ENCODE results near the gene STARD10. TPM values are rescaled to one million over a fixed set of nuclear protein-coding genes. Genes with fewer than 3 reads are reported as not detected.
A peak's percentile ranks its signal among the peaks of the same experiment; 100 is the strongest.

Gene STARD10
- total RNA-seq, 2 experiments from 2014 or later = 8.1 to 8.6 TPM

DNA sequence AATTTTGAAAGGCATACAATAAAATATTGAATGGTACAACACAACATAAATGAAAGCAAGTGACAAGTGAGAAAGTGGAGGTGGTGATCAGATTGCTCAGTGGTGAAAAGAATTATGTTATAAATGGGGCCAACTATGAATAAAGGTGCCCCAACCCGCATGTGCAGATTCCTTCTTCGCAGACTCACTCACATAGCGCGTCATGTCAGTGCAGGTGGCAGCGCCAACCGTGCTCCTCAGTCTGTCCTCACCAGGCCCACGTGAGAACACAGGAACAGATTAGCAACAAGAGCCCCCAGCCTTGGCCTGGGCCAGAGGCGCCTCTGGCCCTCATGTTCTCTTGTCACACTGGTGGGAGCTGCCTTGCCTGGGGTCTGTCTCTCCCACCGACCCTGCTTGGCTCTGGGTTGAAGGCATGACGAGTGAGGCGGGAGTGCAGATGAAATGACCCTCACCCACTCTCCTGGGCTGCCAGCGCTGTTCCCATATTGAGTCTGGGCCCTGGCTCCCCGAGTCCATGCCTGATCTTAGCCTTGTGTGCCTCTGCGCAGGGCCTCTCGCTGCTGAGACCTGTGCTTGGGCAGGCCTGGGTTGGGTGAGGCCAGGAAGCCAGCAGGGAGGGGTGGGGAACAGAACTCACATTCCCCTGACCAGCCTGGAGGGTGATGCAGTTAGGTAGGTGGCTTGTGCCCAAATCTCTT is 26.7 kb upstream of the STARD10 start:
- H3K27ac Mint-ChIP-seq = no peak overlapping the region
- ChIA-PET POLR2A (interaction anchor here (0.8 kb wide), 1 partner anchor 38 kb away, joined by 3 read pairs; no protein-coding TSS in a partner anchor), CTCF (no interaction called here)
- DNase-seq = no peak
- no peaks in the 10 kb centered on the region for H3K9me3 Mint-ChIP-seq
- no peaks in the 10 kb centered on the region for H3K27me3 Mint-ChIP-seq
- peaks cover 23% of the 10 kb centered on the region for H3K4me1 Mint-ChIP-seq (ENCODE audit: low read depth)
- TF ChIP-seq, protein P1, sequence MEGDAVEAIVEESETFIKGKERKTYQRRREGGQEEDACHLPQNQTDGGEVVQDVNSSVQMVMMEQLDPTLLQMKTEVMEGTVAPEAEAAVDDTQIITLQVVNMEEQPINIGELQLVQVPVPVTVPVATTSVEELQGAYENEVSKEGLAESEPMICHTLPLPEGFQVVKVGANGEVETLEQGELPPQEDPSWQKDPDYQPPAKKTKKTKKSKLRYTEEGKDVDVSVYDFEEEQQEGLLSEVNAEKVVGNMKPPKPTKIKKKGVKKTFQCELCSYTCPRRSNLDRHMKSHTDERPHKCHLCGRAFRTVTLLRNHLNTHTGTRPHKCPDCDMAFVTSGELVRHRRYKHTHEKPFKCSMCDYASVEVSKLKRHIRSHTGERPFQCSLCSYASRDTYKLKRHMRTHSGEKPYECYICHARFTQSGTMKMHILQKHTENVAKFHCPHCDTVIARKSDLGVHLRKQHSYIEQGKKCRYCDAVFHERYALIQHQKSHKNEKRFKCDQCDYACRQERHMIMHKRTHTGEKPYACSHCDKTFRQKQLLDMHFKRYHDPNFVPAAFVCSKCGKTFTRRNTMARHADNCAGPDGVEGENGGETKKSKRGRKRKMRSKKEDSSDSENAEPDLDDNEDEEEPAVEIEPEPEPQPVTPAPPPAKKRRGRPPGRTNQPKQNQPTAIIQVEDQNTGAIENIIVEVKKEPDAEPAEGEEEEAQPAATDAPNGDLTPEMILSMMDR (IDR thresholded peaks at IDR 0.05) = no peak
- no peak overlapping the region for H3K4me3 Mint-ChIP-seq
- intact Hi-C loops (cut with micrococcal nuclease) = no loop called here
- no peak for ATAC-seq
- H3K36me3 Mint-ChIP-seq (ENCODE audit: low read depth) = peaks cover 40% of the 10 kb centered on the region

DNA sequence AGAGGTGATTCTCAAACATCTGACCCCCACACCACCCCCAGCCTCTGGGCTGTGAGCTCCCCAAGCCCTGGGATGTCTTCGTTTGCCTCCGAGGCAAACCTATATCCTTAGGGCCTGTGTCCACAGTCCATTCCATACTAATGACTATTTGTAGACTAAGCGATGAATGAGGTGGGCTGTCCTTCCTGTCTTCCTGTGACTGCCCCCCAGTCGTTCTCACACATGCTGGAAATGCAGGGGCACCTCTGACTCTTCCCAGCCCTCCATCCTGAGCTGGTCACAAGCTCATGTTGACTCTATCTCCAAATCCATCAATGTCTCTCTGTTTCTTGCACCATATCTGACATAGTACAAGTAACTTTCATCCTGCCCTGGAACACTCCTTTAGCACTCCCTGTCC is 25.1 kb upstream of the STARD10 start:
- Mint-ChIP-seq H3K4me3 (no peak overlapping the region), H3K9me3 (no peaks in the 10 kb centered on the region), H3K27ac (no peak overlapping the region), H3K36me3 (ENCODE audit: low read depth) (peaks cover 39% of the 10 kb centered on the region), H3K27me3 (no peaks in the 10 kb centered on the region), H3K4me1 (ENCODE audit: low read depth) (peaks cover 23% of the 10 kb centered on the region)
- TF ChIP-seq, protein P1 (IDR thresholded peaks at IDR 0.05) = no peak
- DNase-seq = no peak
- intact Hi-C loops (cut with micrococcal nuclease) = no loop called here
- CTCF ChIA-PET = interaction anchor here (0.7 to 1.3 kb wide), 2 partner anchors 9 to 26 kb away, joined by 3 to 4 read pairs; no protein-coding TSS in a partner anchor
- ATAC-seq = no peak
- POLR2A ChIA-PET = interaction anchor here (1.3 kb wide), 1 partner anchor 9 kb away, joined by 6 read pairs; no protein-coding TSS in a partner anchor

DNA sequence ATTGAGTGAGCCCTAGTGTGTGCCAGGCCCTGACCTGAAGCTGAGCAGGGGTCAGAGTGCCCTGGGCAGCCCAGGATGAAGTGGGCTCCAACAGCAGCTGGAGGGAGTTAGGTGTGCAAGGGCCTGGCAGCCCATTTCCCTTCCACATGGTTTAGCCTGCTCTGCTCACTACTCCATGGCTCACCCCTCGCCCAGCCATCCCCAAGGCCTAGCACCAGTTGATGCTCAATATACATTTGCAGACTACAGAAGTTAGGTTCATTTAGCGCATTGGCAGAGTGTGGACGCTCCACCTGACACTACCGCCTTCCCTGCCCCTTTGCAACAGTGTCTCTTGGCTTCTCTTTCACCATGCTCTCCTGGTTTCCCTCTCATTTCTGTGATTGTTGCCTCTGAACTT is 24.1 kb upstream of the STARD10 start:
- Mint-ChIP-seq H3K4me1 (ENCODE audit: low read depth) (peaks cover 24% of the 10 kb centered on the region), H3K27me3 (no peaks in the 10 kb centered on the region), H3K27ac (peak overlapping the region; percentile 6), H3K9me3 (no peaks in the 10 kb centered on the region), H3K36me3 (ENCODE audit: low read depth) (peaks cover 46% of the 10 kb centered on the region), H3K4me3 (no peak overlapping the region)
- intact Hi-C loops (cut with micrococcal nuclease) = no loop called here
- CTCF ChIA-PET = no interaction called here
- POLR2A ChIA-PET = interaction anchor here (1.3 kb wide), 1 partner anchor 10 kb away, joined by 6 read pairs; no protein-coding TSS in a partner anchor
- DNase-seq (no peak), ATAC-seq (no peak)
- TF ChIP-seq, protein P1 (IDR thresholded peaks at IDR 0.05) = no peak

GRCh38 chr11:72816404-72816990 is 22.6 kb upstream of the STARD10 start:
- CTCF ChIA-PET = interaction anchor here (2.0 to 6.5 kb wide), 3 partner anchors 23 to 362 kb away, joined by 8 to 74 read pairs (median 48); partner anchors contain the start of gene STARD10
- H3K36me3 Mint-ChIP-seq (ENCODE audit: low read depth) = peaks cover 55% of the 10 kb centered on the region
- no peaks in the 10 kb centered on the region for H3K9me3 Mint-ChIP-seq
- POLR2A ChIA-PET = interaction anchor here (0.7 to 5.5 kb wide), 7 partner anchors 10 to 100 kb away, joined by 3 to 43 read pairs (median 4); partner anchors contain the start of gene STARD10
- TF ChIP-seq, protein P1 (IDR thresholded peaks at IDR 0.05) = no peak
- peak overlapping the region; percentile 97 for H3K4me3 Mint-ChIP-seq
- DNase-seq (no peak), ATAC-seq (no peak)
- intact Hi-C loops (cut with micrococcal nuclease) = no loop called here
- H3K27me3 Mint-ChIP-seq = no peaks in the 10 kb centered on the region
- peak overlapping the region; percentile 98 for H3K27ac Mint-ChIP-seq
- peaks cover 34% of the 10 kb centered on the region for H3K4me1 Mint-ChIP-seq (ENCODE audit: low read depth)
